Measurements from ENCODE around the gene ATF7IP2. TPM values are rescaled to one million over a fixed set of nuclear protein-coding genes. Genes with fewer than 3 reads are reported as not detected.

ATF7IP2 gene
- total and polyA plus RNA-seq, 10 of the 15 experiments (the other 5 are each of a cell fraction or from before 2014, with no cell fraction given) = 24.6 to 82.1 (median 51.9) TPM

DNA sequence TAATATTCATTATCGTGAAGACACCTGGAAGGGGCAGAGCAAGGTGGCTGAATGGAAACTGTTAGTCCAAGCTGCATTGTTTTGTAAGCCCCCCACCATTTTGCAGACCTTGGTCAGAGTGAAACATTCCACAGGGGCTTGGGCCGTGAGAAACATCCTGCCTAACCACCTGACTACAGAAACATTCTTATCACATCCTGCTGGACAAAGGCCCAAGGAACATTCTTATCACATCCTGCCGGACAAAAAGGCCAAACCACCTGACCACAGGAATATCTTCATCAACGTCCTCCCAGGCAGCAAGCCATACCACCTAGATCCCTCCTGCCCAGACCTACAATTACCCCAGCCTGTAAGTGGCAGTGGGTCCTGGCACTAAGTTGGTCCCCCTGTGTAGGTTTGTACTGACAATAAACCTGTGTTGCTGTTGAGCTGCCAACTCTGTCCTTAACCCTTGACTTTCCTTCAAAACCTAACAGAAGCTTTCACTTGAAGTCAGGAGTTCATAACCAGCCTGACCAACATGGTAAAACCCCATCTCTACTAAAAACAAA lies 19.6 kb downstream of the ATF7IP2 start:
- POLR2A ChIA-PET = interaction anchor here (0.6 kb wide), 1 partner anchor 156 kb away, joined by 4 read pairs; no protein-coding TSS in a partner anchor
- Histone ChIP-seq H3K79me2 (ENCODE audit: control insufficient read depth, insufficient read depth, low read length) (no peaks in the 10 kb centered on the region; the same call in 1 of the 2 replicates), H3K4me1 (ENCODE audit: control insufficient read depth, insufficient read depth, low read length) (no peaks in the 10 kb centered on the region), H3K9me3 (replicated peaks; ENCODE audit: control insufficient read depth, insufficient read depth, low read length) (peaks cover 27% of the 10 kb centered on the region), H3K27me3 (replicated peaks in 1 of 2; ENCODE audit: control insufficient read depth in 2 of 2, insufficient read depth in 2 of 2, low read length in 1 of 2) (no peaks in the 10 kb centered on the region), H3K27ac (ENCODE audit: control insufficient read depth, insufficient read depth) (no peak overlapping the region), H4K20me1 (ENCODE audit: control insufficient read depth, insufficient read depth) (no peaks in the 10 kb centered on the region), H3K9ac (ENCODE audit: control insufficient read depth, insufficient read depth, low read length) (no peak overlapping the region), H3K4me3 (no peak overlapping the region), H3K36me3 (ENCODE audit: control insufficient read depth in 2 of 2, insufficient read depth in 2 of 2, low read length in 1 of 2) (peaks cover 0 to 12% of the 10 kb centered on the region in 2 experiments; a peak in 1 of 4 replicates), H2AFZ (ENCODE audit: control insufficient read depth, low read depth, low read length) (no peak overlapping the region), H3K4me2 (ENCODE audit: control insufficient read depth, insufficient read depth) (no peak overlapping the region)
- in situ Hi-C loops (cut with MboI) (no loop called here), intact Hi-C loops (cut with micrococcal nuclease; ENCODE audit: unreplicated experiment) (no loop called here)
- ATAC-seq (no peak), FAIRE-seq (no peak), DNase-seq (ENCODE audit: low read depth, low spot score) (no peak)
- RAD21 ChIA-PET (ENCODE audit: unreplicated experiment) = no interaction called here
- CTCF ChIA-PET = interaction anchor here (0.7 kb wide), 1 partner anchor 35 kb away, joined by 3 read pairs; no protein-coding TSS in a partner anchor
- no TSS peak for BruUV-seq (replicated peaks)
- TF ChIP-seq, protein P1, sequence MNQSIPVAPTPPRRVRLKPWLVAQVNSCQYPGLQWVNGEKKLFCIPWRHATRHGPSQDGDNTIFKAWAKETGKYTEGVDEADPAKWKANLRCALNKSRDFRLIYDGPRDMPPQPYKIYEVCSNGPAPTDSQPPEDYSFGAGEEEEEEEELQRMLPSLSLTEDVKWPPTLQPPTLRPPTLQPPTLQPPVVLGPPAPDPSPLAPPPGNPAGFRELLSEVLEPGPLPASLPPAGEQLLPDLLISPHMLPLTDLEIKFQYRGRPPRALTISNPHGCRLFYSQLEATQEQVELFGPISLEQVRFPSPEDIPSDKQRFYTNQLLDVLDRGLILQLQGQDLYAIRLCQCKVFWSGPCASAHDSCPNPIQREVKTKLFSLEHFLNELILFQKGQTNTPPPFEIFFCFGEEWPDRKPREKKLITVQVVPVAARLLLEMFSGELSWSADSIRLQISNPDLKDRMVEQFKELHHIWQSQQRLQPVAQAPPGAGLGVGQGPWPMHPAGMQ (IDR thresholded peaks at IDR 0.05; ENCODE audit: borderline replicate concordance) = no peak
- TF ChIP-seq ATF2 (IDR thresholded peaks at IDR 0.05; ENCODE audit: low read length) (no peak), EGR1 (IDR thresholded peaks at IDR 0.05; ENCODE audit: borderline replicate concordance in 1 of 2, low read depth in 2 of 2, low read length in 2 of 2) (no peak), CHD4 (IDR thresholded peaks at IDR 0.05) (no peak)
- 96% methylated on average over 4 of the region's 4 CpGs for WGBS (ENCODE audit: insufficient coverage, insufficient replicate concordance, low lambda C conversion rate, missing lambda C conversion rate)
- SMC1A ChIA-PET (ENCODE audit: uncharacterized antibody, unreplicated experiment) = interaction anchor here (1.1 kb wide), 1 partner anchor 15 kb away, joined by 4 read pairs; no protein-coding TSS in a partner anchor

Measured in GM12878 (cell line).